Activated B cell treated with CpG ODN at 0.5 μM for 24 hours (primary cell): ENCODE results near the gene ATF7. TPM values are rescaled to one million over a fixed set of nuclear protein-coding genes. Genes with fewer than 3 reads are reported as not detected.
A peak's percentile ranks its signal among the peaks of the same experiment; 100 is the strongest.

ENCODE experiments used
- ATAC-seq: fragments of 200-7000 bp; cut with Tn5 transposase; one replicate; pipeline ENCODE4 v1.10.0; 2021; ENCODE audit warnings: low read depth, mild to moderate bottlenecking, moderate library complexity
- CTCF ChIA-PET: fragments of 350-600 bp; sonication (Branson Sonifier 250); formaldehyde crosslinking; loops from one replicate; lab custom pipeline; 2021; ENCODE audit warnings: antibody characterized with exemption; lab: Charles Lee
- POLR2A ChIA-PET: fragments of 350-600 bp; sonication (Branson Sonifier 250); formaldehyde crosslinking; loops from one replicate; lab custom pipeline; 2021; ENCODE audit warnings: antibody characterized with exemption; lab: Charles Lee
- DNase-seq: peaks from one replicate; pipeline ENCODE4 v3.0.0; 2022
- H3K27ac Mint-ChIP-seq: one replicate; pipeline ENCODE4 v1.8.0; 2020; ENCODE audit warnings: mixed read lengths
- H3K27me3 Mint-ChIP-seq: one replicate; pipeline ENCODE4 v1.8.0; 2021; ENCODE audit warnings: mixed read lengths
- H3K36me3 Mint-ChIP-seq: one replicate; pipeline ENCODE4 v1.8.0; 2021; ENCODE audit warnings: low read depth, mixed read lengths
- H3K4me1 Mint-ChIP-seq: one replicate; pipeline ENCODE4 v1.8.0; 2021; ENCODE audit warnings: mixed read lengths
- H3K4me3 Mint-ChIP-seq: one replicate; pipeline ENCODE4 v1.8.0; 2020; ENCODE audit warnings: mild to moderate bottlenecking, mixed read lengths
- H3K9me3 Mint-ChIP-seq: one replicate; pipeline ENCODE4 v1.8.0; 2020; ENCODE audit warnings: mixed read lengths
- CTCF ChIP-seq: fragments of 200-600 bp; IDR thresholded peaks from one replicate; pipeline ENCODE4 v1.8.0; 2022; ENCODE audit warnings: antibody characterized with exemption, mild to moderate bottlenecking
- intact Hi-C: fragments of 100-400 bp; cut with micrococcal nuclease; formaldehyde crosslinking; loops from one replicate; pipeline ENCODE4 v1.15.1; 2024
- total RNA-seq: library from RNA; stranded (reverse); gene quantifications from 2 replicates; pipeline ENCODE4 v1.2.3, GENCODE V29; 2022

The ATF7 gene
- total RNA-seq, 1 donor from 2014 or later: 36.8 TPM

DNA sequence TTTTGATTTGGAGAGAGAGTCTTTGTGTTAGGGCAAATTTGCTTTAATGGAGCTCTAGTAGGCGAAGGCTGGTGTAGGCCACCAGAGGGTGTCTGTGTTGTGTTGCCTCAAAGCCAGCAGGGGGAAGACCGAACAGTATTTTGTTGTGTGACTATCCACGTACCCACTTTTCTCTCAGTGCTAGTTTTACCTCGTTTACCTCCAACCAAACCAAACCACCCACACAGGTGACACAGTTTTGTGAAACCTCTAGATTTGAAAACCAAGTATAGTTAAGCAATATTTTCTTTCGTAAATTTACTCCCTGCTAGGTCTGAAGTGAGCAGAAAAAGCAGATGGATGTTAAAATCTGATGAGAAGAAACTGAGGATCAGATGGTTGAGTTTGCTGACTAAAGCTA, 82.6 kb downstream of the ATF7 start:
- H3K4me1 Mint-ChIP-seq: peaks cover 5% of the 10 kb centered on the region
- peak overlapping the region; percentile 67 for H3K27ac Mint-ChIP-seq

GRCh38 chr12:53539526-53539925, 86.7 kb downstream of the ATF7 start:
- no peak for ATAC-seq
- intact Hi-C loops: no loop called here
- peaks cover 53% of the 10 kb centered on the region for H3K36me3 Mint-ChIP-seq
- no peak for DNase-seq
- peaks cover 5% of the 10 kb centered on the region for H3K4me1 Mint-ChIP-seq
- TF ChIP-seq CTCF: no peak
- no peaks in the 10 kb centered on the region for H3K27me3 Mint-ChIP-seq
- ChIA-PET CTCF (interaction anchor here (1.2 kb wide), 1 partner anchor 136 kb away, joined by 3 read pairs; the partner anchor contains the start of gene ATP5MC2), POLR2A (interaction anchor here (1.9 kb wide), 1 partner anchor 136 kb away, joined by 9 read pairs; the partner anchor contains the start of gene ATP5MC2)
- H3K27ac Mint-ChIP-seq: no peak overlapping the region
- no peak overlapping the region for H3K4me3 Mint-ChIP-seq
- no peaks in the 10 kb centered on the region for H3K9me3 Mint-ChIP-seq

More for the DNA sequence above, 82.6 kb downstream of the ATF7 start:
- Mint-ChIP-seq H3K27me3 (no peaks in the 10 kb centered on the region), H3K9me3 (no peaks in the 10 kb centered on the region), H3K36me3 (peaks cover 29% of the 10 kb centered on the region), H3K4me3 (no peak overlapping the region)
- intact Hi-C loops: loop anchor here (1.0 to 10.0 kb wide), 3 partner anchors 51 to 200 kb away; partner anchors contain the start of gene ATP5MC2
- no peak for DNase-seq
- CTCF ChIA-PET: interaction anchor here (0.6 to 4.8 kb wide), 11 partner anchors 8 to 214 kb away, joined by 3 to 79 read pairs (median 4); partner anchors contain the start of genes ATF7 and ATP5MC2
- ATAC-seq: peak; percentile 93
- POLR2A ChIA-PET: interaction anchor here (0.5 to 3.1 kb wide), 3 partner anchors 36 to 220 kb away, joined by 3 to 33 read pairs (median 8); partner anchors contain the start of gene ATP5MC2
- TF ChIP-seq CTCF: no peak

DNA sequence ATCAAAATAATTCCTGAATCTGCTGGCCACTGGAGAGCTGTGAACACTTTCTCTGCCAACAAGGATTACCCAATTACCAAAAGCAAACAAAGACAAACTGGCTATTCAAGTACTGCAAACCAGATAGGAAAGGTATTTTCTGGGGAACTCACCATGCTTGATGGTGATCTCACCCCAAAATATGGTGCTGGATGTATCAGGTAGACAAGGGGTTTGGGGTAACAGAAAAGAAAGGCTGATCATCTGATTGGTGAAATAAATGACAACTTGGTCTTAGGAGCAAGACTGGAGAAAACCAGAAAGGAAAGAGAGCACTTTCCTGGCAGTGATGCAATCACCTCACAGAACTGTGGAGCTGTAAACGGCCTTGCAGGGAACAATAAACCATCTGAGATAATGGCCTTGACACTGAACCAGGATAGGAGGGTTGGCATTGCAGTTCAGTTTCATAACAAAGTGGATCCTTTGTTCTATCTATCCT, 87.9 kb downstream of the ATF7 start:
- no peak for DNase-seq
- peaks cover 60% of the 10 kb centered on the region for H3K36me3 Mint-ChIP-seq
- TF ChIP-seq CTCF: no peak
- H3K27me3 Mint-ChIP-seq: no peaks in the 10 kb centered on the region
- no peaks in the 10 kb centered on the region for H3K4me1 Mint-ChIP-seq
- no peaks in the 10 kb centered on the region for H3K9me3 Mint-ChIP-seq
- intact Hi-C loops: no loop called here
- POLR2A ChIA-PET: no interaction called here
- CTCF ChIA-PET: interaction anchor here (1.2 kb wide), 1 partner anchor 137 kb away, joined by 3 read pairs; the partner anchor contains the start of gene ATP5MC2
- ATAC-seq: no peak
- no peak overlapping the region for H3K4me3 Mint-ChIP-seq
- H3K27ac Mint-ChIP-seq: no peak overlapping the region

GRCh38 chr12:53536962-53537361, 89.2 kb downstream of the ATF7 start:
- no peak overlapping the region for H3K4me3 Mint-ChIP-seq
- POLR2A ChIA-PET: no interaction called here
- no peak for ATAC-seq
- DNase-seq: no peak
- no peaks in the 10 kb centered on the region for H3K9me3 Mint-ChIP-seq
- H3K36me3 Mint-ChIP-seq: peaks cover 69% of the 10 kb centered on the region
- H3K27me3 Mint-ChIP-seq: no peaks in the 10 kb centered on the region
- intact Hi-C loops: no loop called here
- CTCF ChIA-PET: interaction anchor here (1.3 kb wide), 1 partner anchor 140 kb away, joined by 3 read pairs; no protein-coding TSS in a partner anchor
- H3K27ac Mint-ChIP-seq: no peak overlapping the region
- no peak for TF ChIP-seq CTCF
- H3K4me1 Mint-ChIP-seq: no peaks in the 10 kb centered on the region

DNA sequence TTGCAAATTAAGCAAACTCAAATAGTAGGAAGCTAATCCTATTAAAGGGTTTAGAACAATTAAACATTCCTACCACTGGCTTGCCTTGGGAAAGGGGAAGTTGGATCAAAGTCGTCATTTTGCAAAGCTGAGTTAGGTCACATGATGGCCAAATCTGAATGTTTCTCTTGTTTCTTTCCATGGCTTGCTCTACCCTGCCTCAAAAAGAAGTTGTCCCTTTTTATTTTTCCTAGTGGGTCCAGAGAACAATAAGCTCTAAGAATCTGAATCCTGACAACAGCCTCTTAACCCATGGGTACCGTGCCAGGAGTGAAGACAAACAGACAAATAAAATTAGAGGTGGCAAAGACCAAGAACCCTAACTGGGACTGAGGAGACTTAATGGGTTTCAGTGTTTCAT, 92.7 kb downstream of the ATF7 start:
- Mint-ChIP-seq H3K27me3 (no peaks in the 10 kb centered on the region), H3K36me3 (peaks cover 70% of the 10 kb centered on the region), H3K27ac (no peak overlapping the region), H3K9me3 (no peaks in the 10 kb centered on the region), H3K4me3 (no peak overlapping the region), H3K4me1 (no peaks in the 10 kb centered on the region)
- no peak for TF ChIP-seq CTCF
- ATAC-seq (no peak), DNase-seq (no peak)
- ChIA-PET POLR2A (no interaction called here), CTCF (interaction anchor here (1.6 kb wide), 1 partner anchor 9 kb away, joined by 4 read pairs; no protein-coding TSS in a partner anchor)
- intact Hi-C loops: no loop called here
